ENCODE measurements around the gene TP53. TPM values are rescaled to one million over a fixed set of nuclear protein-coding genes. Genes with fewer than 3 reads are reported as not detected.
A peak's percentile ranks its signal among the peaks of the same experiment; 100 is the strongest.

Gene TP53
- polyA plus RNA-seq, 3 donors, result 16.2 to 35.1 (median 25.8) TPM

- Histone ChIP-seq H3K27ac (ENCODE audit: low read depth in 1 of 2, low read length in 2 of 2) (no peak within 1 kb of the TSS), H3K4me2 (replicated peaks; ENCODE audit: extremely low read depth, low read length, poor library complexity, severe bottlenecking) (no peak within 1 kb of the TSS), H2AFZ (ENCODE audit: insufficient read depth, low read depth, low read length, poor library complexity, severe bottlenecking) (no peak within 1 kb of the TSS), H3K36me3 (replicated peaks in 1 of 2; ENCODE audit: control insufficient read depth in 1 of 2, insufficient read depth in 2 of 2, low read length in 2 of 2) (no peaks in the 10 kb centered on the region), H3K27me3 (ENCODE audit: control insufficient read depth in 2 of 2, insufficient read depth in 2 of 2, low read length in 2 of 2) (no peaks in the 10 kb centered on the region), H3K4me1 (ENCODE audit: control insufficient read depth in 1 of 2, insufficient read depth in 2 of 2, low read length in 2 of 2) (peaks cover 23 to 26% of the 10 kb centered on the region in 2 donors), H4K20me1 (ENCODE audit: insufficient read depth, low read length) (no peaks in the 10 kb centered on the region), H3K9ac (ENCODE audit: insufficient read depth, low read length, poor library complexity, severe bottlenecking) (no peak within 1 kb of the TSS), H3K9me3 (replicated peaks in 1 of 2; ENCODE audit: control insufficient read depth in 1 of 2, insufficient read depth in 1 of 2, low read length in 2 of 2) (no peaks in the 10 kb centered on the region), H3K4me3 (replicated peaks in 1 of 3; ENCODE audit: low read depth in 2 of 3, low read length in 3 of 3) (no peak within 1 kb of the TSS), H3K79me2 (ENCODE audit: insufficient read depth, low read length) (peaks cover 13% of the 10 kb centered on the region)
- peaks cover 3 to 11% of the 10 kb centered on the region in 2 donors for H3K36me3 Mint-ChIP-seq
- 95% methylated on average over 8 of the region's 13 CpGs for WGBS (ENCODE audit: insufficient coverage)
- no peak for TF ChIP-seq CTCF (IDR thresholded peaks at IDR 0.05)
- no peak for DNase-seq
- H3K27ac Mint-ChIP-seq, result peak within 1 kb of the TSS in 4 of 7 donors; percentile 12 to 29 (median 14)
- peaks cover 25% of the 10 kb centered on the region for H3K4me1 Mint-ChIP-seq
- H3K27me3 Mint-ChIP-seq (ENCODE audit: low read depth in 3 of 3), result peaks cover 1 to 3% (median 2%) of the 10 kb centered on the region in 3 donors
- peaks cover 0 to 3% (median 0%) of the 10 kb centered on the region in 7 donors for H3K9me3 Mint-ChIP-seq
- intact Hi-C loops (cut with micrococcal nuclease), result loop anchor here (5.0 kb wide), 1 partner anchor 57 kb away; the partner anchor contains the start of genes TP53 (in 2 of the 2) and WRAP53 (in 2 of the 2)
- no peak within 1 kb of the TSS for H3K4me3 Mint-ChIP-seq
These were observed 57.2 kb downstream of the TP53 start, which contains the start of gene SHBG for GRCh38 chr17:7629939-7630571. TSS of gene SHBG (plus strand) at chr17:7630135. CDS start at chr17:7630173, 38 bp downstream.

- peak within 1 kb of the TSS; percentile 66 for H2AFZ ChIP-seq (ENCODE audit: insufficient read depth, low read depth, low read length, poor library complexity, severe bottlenecking)
- no peaks in the 10 kb centered on the region for H3K36me3 ChIP-seq (replicated peaks in 1 of 2; ENCODE audit: control insufficient read depth in 1 of 2, insufficient read depth in 2 of 2, low read length in 2 of 2)
- peak within 1 kb of the TSS; percentile 93 for H3K9ac ChIP-seq (ENCODE audit: insufficient read depth, low read length, poor library complexity, severe bottlenecking)
- Mint-ChIP-seq H3K4me1 (peaks cover 18% of the 10 kb centered on the region), H3K36me3 (peaks cover 3 to 14% of the 10 kb centered on the region in 2 donors), H3K27me3 (ENCODE audit: low read depth in 3 of 3) (no peaks in the 10 kb centered on the region), H3K27ac (peak within 1 kb of the TSS; percentile 93 to 97 (median 95)), H3K9me3 (peaks cover 0 to 3% (median 0%) of the 10 kb centered on the region in 7 donors), H3K4me3 (peak within 1 kb of the TSS; percentile 92 to 93)
- peak within 1 kb of the TSS; percentile 97 for H3K4me2 ChIP-seq (replicated peaks; ENCODE audit: extremely low read depth, low read length, poor library complexity, severe bottlenecking)
- TF ChIP-seq CTCF (IDR thresholded peaks at IDR 0.05), result no peak
- 0% methylated on average over 47 of the region's 54 CpGs for WGBS (ENCODE audit: insufficient coverage)
- peaks cover 20 to 22% of the 10 kb centered on the region in 2 donors for H3K4me1 ChIP-seq (ENCODE audit: control insufficient read depth in 1 of 2, insufficient read depth in 2 of 2, low read length in 2 of 2)
- H3K27ac ChIP-seq (ENCODE audit: low read depth in 1 of 2, low read length in 2 of 2), result peak within 1 kb of the TSS; percentile 87 to 94
- peak within 1 kb of the TSS; percentile 69 to 97 (median 80) for H3K4me3 ChIP-seq (replicated peaks in 1 of 3; ENCODE audit: low read depth in 2 of 3, low read length in 3 of 3)
- H3K9me3 ChIP-seq (replicated peaks in 1 of 2; ENCODE audit: control insufficient read depth in 1 of 2, insufficient read depth in 1 of 2, low read length in 2 of 2), result no peaks in the 10 kb centered on the region
- intact Hi-C loops (cut with micrococcal nuclease), result loop anchor here (5.0 kb wide), 1 partner anchor 60 kb away; the partner anchor contains the start of genes TP53 (in 2 of the 2) and WRAP53 (in 2 of the 2)
- H4K20me1 ChIP-seq (ENCODE audit: insufficient read depth, low read length), result no peaks in the 10 kb centered on the region
- H3K79me2 ChIP-seq (ENCODE audit: insufficient read depth, low read length), result peaks cover 13% of the 10 kb centered on the region
- H3K27me3 ChIP-seq (ENCODE audit: control insufficient read depth in 2 of 2, insufficient read depth in 2 of 2, low read length in 2 of 2), result no peaks in the 10 kb centered on the region
- peak; percentile 88 to 92 (median 92) for DNase-seq
These were observed 59.8 kb downstream of the TP53 start, which contains the start of gene SAT2 for GRCh38 chr17:7627250-7628121. TSS of gene SAT2 (minus strand) at chr17:7627821. CDS start at chr17:7627635, 186 bp downstream.

Measured in CD14-positive monocyte (primary cell).